HEK293T (cell line): ENCODE data around the gene PPP2R5A.
A peak's percentile ranks its signal among the peaks of the same experiment; 100 is the strongest.

ENCODE experiments used
- BHLHE40 ChIP-seq: fragments of 450-650 bp; IDR thresholded peaks from 2 replicates; pipeline ENCODE4 v1.6.1; 2016; ENCODE audit warnings: mild to moderate bottlenecking, moderate library complexity, borderline replicate concordance
- CTBP1 ChIP-seq: fragments of 450-650 bp; IDR thresholded peaks from 2 replicates; pipeline ENCODE4 v1.6.1; 2016; ENCODE audit warnings: borderline replicate concordance
- FOXA1 ChIP-seq: fragments of 450-650 bp; IDR thresholded peaks from 2 replicates; pipeline ENCODE4 v1.6.1; 2016; ENCODE audit warnings: mild to moderate bottlenecking
- FOXK2 ChIP-seq: fragments of 450-650 bp; IDR thresholded peaks from 2 replicates; pipeline ENCODE4 v1.6.1; 2016; ENCODE audit warnings: mild to moderate bottlenecking
- FOXM1 ChIP-seq: fragments of 450-650 bp; IDR thresholded peaks from 2 replicates; pipeline ENCODE4 v1.6.1; 2017; ENCODE audit warnings: mild to moderate bottlenecking, borderline replicate concordance
- NFRKB ChIP-seq: fragments of 450-650 bp; IDR thresholded peaks from 2 replicates; pipeline ENCODE4 v1.6.1; 2016; ENCODE audit warnings: mild to moderate bottlenecking, moderate library complexity
- SUZ12 ChIP-seq: fragments of 450-650 bp; IDR thresholded peaks from 2 replicates; pipeline ENCODE4 v1.6.1; 2016; ENCODE audit warnings: mild to moderate bottlenecking
- TARDBP ChIP-seq: fragments of 450-650 bp; IDR thresholded peaks from 2 replicates; pipeline ENCODE4 v1.6.1; 2016
- ZNF384 ChIP-seq: fragments of 450-650 bp; IDR thresholded peaks from 2 replicates; pipeline ENCODE4 v1.6.1; 2016

DNA sequence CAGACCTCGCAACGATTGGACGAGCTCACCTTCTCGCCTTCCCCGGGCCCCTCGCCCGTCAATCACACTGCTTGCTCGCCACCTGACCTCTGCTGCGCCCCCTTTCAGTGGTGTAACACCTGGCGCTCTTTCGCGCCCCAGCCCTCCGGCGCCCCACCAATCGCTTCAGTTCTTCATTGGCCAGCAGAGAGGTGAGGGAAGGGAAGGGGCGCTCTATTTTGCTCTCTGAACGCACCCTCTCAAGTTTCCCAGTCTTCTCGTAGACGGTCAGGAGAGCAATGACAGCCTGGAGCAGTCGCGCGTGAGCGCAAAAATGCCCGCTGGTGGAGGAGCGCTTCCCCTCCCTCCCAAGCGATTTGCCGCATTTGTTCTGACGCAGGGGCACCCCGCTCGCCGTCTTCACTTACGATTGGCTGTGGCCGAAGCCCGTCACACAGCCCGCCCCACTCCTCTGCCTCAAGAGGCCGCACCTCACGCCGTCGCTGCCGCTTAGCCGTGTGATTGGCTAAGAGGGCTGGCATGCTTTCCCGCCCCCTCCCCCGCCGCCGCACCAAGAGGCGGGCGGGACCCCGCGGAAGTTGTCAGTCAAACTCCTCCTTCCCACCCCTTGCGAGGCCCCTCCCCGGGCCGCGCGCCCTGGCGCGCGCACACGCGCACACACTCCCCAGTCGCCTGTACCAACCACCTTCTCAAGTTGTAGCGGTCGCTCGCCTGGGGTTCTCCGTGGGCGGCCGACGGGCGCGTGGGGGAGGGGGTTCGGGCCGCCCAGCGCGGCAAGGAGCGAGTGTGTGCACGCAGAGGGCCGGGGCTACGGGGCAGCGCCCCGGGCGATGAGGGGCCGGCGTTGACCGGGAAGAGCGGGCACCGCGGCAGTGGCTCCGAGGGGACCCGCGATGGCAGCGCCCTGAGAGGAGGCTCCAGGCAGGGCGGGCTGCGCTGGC, at the start of gene PPP2R5A:
- TF ChIP-seq FOXM1 (no peak; the same call in 1 of the 2 replicates), SUZ12 (no peak), TARDBP (peak; percentile 66; the same call in 1 of the 2 replicates), FOXK2 (no peak), CTBP1 (peak; percentile 78), BHLHE40 (no peak), NFRKB (no peak), FOXA1 (no peak), ZNF384 (no peak)
